Neural crest cell (in vitro differentiated cells): ENCODE data around the gene DYSF. TPM values are rescaled to one million over a fixed set of nuclear protein-coding genes. Genes with fewer than 3 reads are reported as not detected.
A peak's percentile ranks its signal among the peaks of the same experiment; 100 is the strongest.

Experiments
- DNase-seq: peaks from one replicate; pipeline ENCODE4 v3.0.0; 2021; ENCODE audit warnings: low read depth, mixed read lengths, low spot score
- H3K27ac Mint-ChIP-seq: one replicate; pipeline ENCODE4 v1.8.0; 2021; ENCODE audit warnings: mild to moderate bottlenecking, mixed read lengths; ENCODE audit not compliant: unreplicated experiment
- H3K27me3 Mint-ChIP-seq: 2 replicates; pipeline ENCODE4 v1.8.0; 2021; ENCODE audit warnings: low read depth, mild to moderate bottlenecking, mixed read lengths
- H3K36me3 Mint-ChIP-seq: 2 replicates; pipeline ENCODE4 v1.8.0; 2021; ENCODE audit warnings: low read depth, mild to moderate bottlenecking, mixed read lengths
- H3K4me1 Mint-ChIP-seq: 2 replicates; pipeline ENCODE4 v1.8.0; 2021; ENCODE audit warnings: mixed read lengths
- H3K4me3 Mint-ChIP-seq: one replicate; pipeline ENCODE4 v1.8.0; 2021; ENCODE audit warnings: mild to moderate bottlenecking, mixed read lengths
- H3K9me3 Mint-ChIP-seq: 2 replicates; pipeline ENCODE4 v1.8.0; 2021; ENCODE audit warnings: mixed read lengths
- CTCF ChIP-seq: fragments of 200-600 bp; sonication (generic); conservative IDR thresholded peaks from 2 replicates; pipeline ENCODE4 v1.5.0; 2021; ENCODE audit warnings: antibody characterized with exemption, mild to moderate bottlenecking
- total RNA-seq: library from RNA; stranded (reverse); gene quantifications from 2 replicates; pipeline ENCODE4 v1.2.1, GENCODE V29; 2021

The DYSF gene
- total RNA-seq, 1 donor from 2014 or later, result 2.2 TPM

GRCh38 chr2:71465356-71465755, 12.0 kb downstream of the DYSF start:
- DNase-seq, result no peak
- H3K36me3 Mint-ChIP-seq, result no peaks in the 10 kb centered on the region
- H3K27me3 Mint-ChIP-seq, result peaks cover 51% of the 10 kb centered on the region
- no peak overlapping the region for H3K27ac Mint-ChIP-seq
- H3K4me3 Mint-ChIP-seq, result no peak overlapping the region
- no peaks in the 10 kb centered on the region for H3K9me3 Mint-ChIP-seq
- peaks cover 12% of the 10 kb centered on the region for H3K4me1 Mint-ChIP-seq
- TF ChIP-seq CTCF, result no peak

- H3K9me3 Mint-ChIP-seq, result no peaks in the 10 kb centered on the region
- no peak for TF ChIP-seq CTCF
- peaks cover 52% of the 10 kb centered on the region for H3K27me3 Mint-ChIP-seq
- H3K4me3 Mint-ChIP-seq, result no peak overlapping the region
- no peaks in the 10 kb centered on the region for H3K36me3 Mint-ChIP-seq
- no peak overlapping the region for H3K27ac Mint-ChIP-seq
- H3K4me1 Mint-ChIP-seq, result peaks cover 9% of the 10 kb centered on the region
- DNase-seq, result no peak
Measured at GRCh38 chr2:71465961-71466300, 12.6 kb downstream of the DYSF start.

- no peaks in the 10 kb centered on the region for H3K36me3 Mint-ChIP-seq
- peaks cover 48% of the 10 kb centered on the region for H3K27me3 Mint-ChIP-seq
- H3K4me3 Mint-ChIP-seq, result peak overlapping the region; percentile 85
- peak; percentile 32 for DNase-seq
- TF ChIP-seq CTCF, result no peak
- H3K27ac Mint-ChIP-seq, result no peak overlapping the region
- H3K4me1 Mint-ChIP-seq, result peaks cover 9% of the 10 kb centered on the region
- H3K9me3 Mint-ChIP-seq, result no peaks in the 10 kb centered on the region
Measured at GRCh38 chr2:71466301-71467179, 13.2 kb downstream of the DYSF start.

GRCh38 chr2:71467180-71467815, 13.9 kb downstream of the DYSF start:
- H3K4me3 Mint-ChIP-seq, result peak overlapping the region; percentile 85
- H3K4me1 Mint-ChIP-seq, result peaks cover 9% of the 10 kb centered on the region
- H3K27me3 Mint-ChIP-seq, result peaks cover 48% of the 10 kb centered on the region
- no peak for DNase-seq
- TF ChIP-seq CTCF, result no peak
- H3K9me3 Mint-ChIP-seq, result no peaks in the 10 kb centered on the region
- no peaks in the 10 kb centered on the region for H3K36me3 Mint-ChIP-seq
- H3K27ac Mint-ChIP-seq, result no peak overlapping the region

- H3K4me3 Mint-ChIP-seq, result peak overlapping the region; percentile 25
- no peaks in the 10 kb centered on the region for H3K9me3 Mint-ChIP-seq
- H3K27ac Mint-ChIP-seq, result no peak overlapping the region
- TF ChIP-seq CTCF, result no peak
- H3K27me3 Mint-ChIP-seq, result peaks cover 41% of the 10 kb centered on the region
- no peaks in the 10 kb centered on the region for H3K36me3 Mint-ChIP-seq
- no peak for DNase-seq
- peaks cover 9% of the 10 kb centered on the region for H3K4me1 Mint-ChIP-seq
Measured at GRCh38 chr2:71468279-71469015, 15.1 kb downstream of the DYSF start.
